IMR-90 (cell line): ENCODE data around the gene FNDC1.

Experiments
- BHLHE40 ChIP-seq: fragments of 150-350 bp; IDR thresholded peaks from 2 replicates; pipeline ENCODE4 v1.6.1; 2016; ENCODE audit warnings: mild to moderate bottlenecking, low read depth, low read length
- CEBPB ChIP-seq: IDR thresholded peaks from 2 replicates; pipeline ENCODE4 v1.6.1; 2012; ENCODE audit warnings: low read depth, low read length, improper control_type of control experiment
- FOS ChIP-seq: fragments of 150-350 bp; IDR thresholded peaks from 2 replicates; pipeline ENCODE4 v1.6.1; 2016; ENCODE audit warnings: low read depth, low read length
- MAZ ChIP-seq: IDR thresholded peaks from 2 replicates; pipeline ENCODE4 v1.6.1; 2012; ENCODE audit warnings: low read depth, mild to moderate bottlenecking, low read length, improper control_type of control experiment, moderate library complexity, borderline replicate concordance
- MXI1 ChIP-seq: IDR thresholded peaks from 2 replicates; pipeline ENCODE4 v1.6.1; 2012; ENCODE audit warnings: low read depth, mild to moderate bottlenecking, low read length, moderate library complexity, borderline replicate concordance
- POLR2A ChIP-seq: IDR thresholded peaks from 2 replicates; pipeline ENCODE4 v1.6.1; 2012; ENCODE audit warnings: mild to moderate bottlenecking, low read depth, low read length
- RAD21 ChIP-seq: IDR thresholded peaks from 2 replicates; pipeline ENCODE4 v1.6.1; 2012; ENCODE audit warnings: low read length, improper control_type of control experiment
- RCOR1 ChIP-seq: IDR thresholded peaks from 2 replicates; pipeline ENCODE4 v1.6.1; 2012; ENCODE audit warnings: mild to moderate bottlenecking, low read length, improper control_type of control experiment; ENCODE audit not compliant: insufficient replicate concordance
- RFX5 ChIP-seq: IDR thresholded peaks from 2 replicates; pipeline ENCODE4 v1.8.0; 2012; ENCODE audit warnings: low read depth, mild to moderate bottlenecking, low read length, moderate library complexity
- SMC3 ChIP-seq: fragments of 150-350 bp; IDR thresholded peaks from 2 replicates; pipeline ENCODE4 v1.6.1; 2016; ENCODE audit warnings: low read depth, mild to moderate bottlenecking, antibody characterized with exemption, low read length, moderate library complexity
- TF ChIP-seq, protein P1 (sequence below): conservative IDR thresholded peaks from 2 replicates; pipeline ENCODE4 v1.5.1; 2012; ENCODE audit warnings: mild to moderate bottlenecking, low read depth, low read length, improper control_type of control experiment
- TF ChIP-seq, protein P2 (sequence below): fragments of 150-350 bp; IDR thresholded peaks from 2 replicates; pipeline ENCODE4 v1.6.1; 2017; ENCODE audit warnings: mild to moderate bottlenecking, antibody characterized with exemption, low read length, low read depth
- TF ChIP-seq, protein P3 (sequence below): fragments of 150-350 bp; IDR thresholded peaks from 2 replicates; pipeline ENCODE4 v1.6.1; 2016; ENCODE audit warnings: low read depth, mild to moderate bottlenecking, low read length, moderate library complexity, borderline replicate concordance

DNA sequence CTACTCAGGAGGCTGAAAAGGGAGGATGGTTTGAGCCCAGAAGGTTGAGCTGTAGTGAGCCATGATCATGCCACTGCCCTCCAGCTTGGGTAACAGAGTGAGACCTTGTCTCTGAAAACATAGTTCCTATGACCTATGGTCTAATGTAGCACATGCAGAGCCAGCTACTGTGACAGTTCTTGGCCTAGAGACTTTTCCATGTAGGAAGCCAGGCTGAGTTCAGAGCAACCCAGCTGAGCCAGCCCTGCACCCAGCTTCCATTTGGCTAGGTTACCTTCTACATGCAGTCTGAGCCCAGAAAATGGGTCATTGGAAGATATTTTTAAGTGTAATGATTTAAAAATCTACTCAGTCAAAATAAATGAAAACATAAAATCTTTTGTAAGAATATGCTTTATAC, 92.8 kb downstream of the FNDC1 start:
- TF ChIP-seq, protein P1, sequence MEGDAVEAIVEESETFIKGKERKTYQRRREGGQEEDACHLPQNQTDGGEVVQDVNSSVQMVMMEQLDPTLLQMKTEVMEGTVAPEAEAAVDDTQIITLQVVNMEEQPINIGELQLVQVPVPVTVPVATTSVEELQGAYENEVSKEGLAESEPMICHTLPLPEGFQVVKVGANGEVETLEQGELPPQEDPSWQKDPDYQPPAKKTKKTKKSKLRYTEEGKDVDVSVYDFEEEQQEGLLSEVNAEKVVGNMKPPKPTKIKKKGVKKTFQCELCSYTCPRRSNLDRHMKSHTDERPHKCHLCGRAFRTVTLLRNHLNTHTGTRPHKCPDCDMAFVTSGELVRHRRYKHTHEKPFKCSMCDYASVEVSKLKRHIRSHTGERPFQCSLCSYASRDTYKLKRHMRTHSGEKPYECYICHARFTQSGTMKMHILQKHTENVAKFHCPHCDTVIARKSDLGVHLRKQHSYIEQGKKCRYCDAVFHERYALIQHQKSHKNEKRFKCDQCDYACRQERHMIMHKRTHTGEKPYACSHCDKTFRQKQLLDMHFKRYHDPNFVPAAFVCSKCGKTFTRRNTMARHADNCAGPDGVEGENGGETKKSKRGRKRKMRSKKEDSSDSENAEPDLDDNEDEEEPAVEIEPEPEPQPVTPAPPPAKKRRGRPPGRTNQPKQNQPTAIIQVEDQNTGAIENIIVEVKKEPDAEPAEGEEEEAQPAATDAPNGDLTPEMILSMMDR: no peak
- TF ChIP-seq RAD21: no peak
- TF ChIP-seq CEBPB: no peak
- no peak for TF ChIP-seq POLR2A
- no peak for TF ChIP-seq FOS
- TF ChIP-seq, protein P2, sequence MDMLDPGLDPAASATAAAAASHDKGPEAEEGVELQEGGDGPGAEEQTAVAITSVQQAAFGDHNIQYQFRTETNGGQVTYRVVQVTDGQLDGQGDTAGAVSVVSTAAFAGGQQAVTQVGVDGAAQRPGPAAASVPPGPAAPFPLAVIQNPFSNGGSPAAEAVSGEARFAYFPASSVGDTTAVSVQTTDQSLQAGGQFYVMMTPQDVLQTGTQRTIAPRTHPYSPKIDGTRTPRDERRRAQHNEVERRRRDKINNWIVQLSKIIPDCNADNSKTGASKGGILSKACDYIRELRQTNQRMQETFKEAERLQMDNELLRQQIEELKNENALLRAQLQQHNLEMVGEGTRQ: no peak
- no peak for TF ChIP-seq MAZ
- TF ChIP-seq MXI1: no peak
- no peak for TF ChIP-seq SMC3
- TF ChIP-seq RFX5: no peak
- TF ChIP-seq, protein P3, sequence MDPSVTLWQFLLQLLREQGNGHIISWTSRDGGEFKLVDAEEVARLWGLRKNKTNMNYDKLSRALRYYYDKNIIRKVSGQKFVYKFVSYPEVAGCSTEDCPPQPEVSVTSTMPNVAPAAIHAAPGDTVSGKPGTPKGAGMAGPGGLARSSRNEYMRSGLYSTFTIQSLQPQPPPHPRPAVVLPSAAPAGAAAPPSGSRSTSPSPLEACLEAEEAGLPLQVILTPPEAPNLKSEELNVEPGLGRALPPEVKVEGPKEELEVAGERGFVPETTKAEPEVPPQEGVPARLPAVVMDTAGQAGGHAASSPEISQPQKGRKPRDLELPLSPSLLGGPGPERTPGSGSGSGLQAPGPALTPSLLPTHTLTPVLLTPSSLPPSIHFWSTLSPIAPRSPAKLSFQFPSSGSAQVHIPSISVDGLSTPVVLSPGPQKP: no peak
- no peak for TF ChIP-seq RCOR1
- TF ChIP-seq BHLHE40: no peak
